ENCODE results near the gene ABCB8. TPM values are rescaled to one million over a fixed set of nuclear protein-coding genes. Genes with fewer than 3 reads are reported as not detected.
A peak's percentile ranks its signal among the peaks of the same experiment; 100 is the strongest.

The ABCB8 gene
- total RNA-seq, 5 donors from 2014 or later (not counting 1 experiment from before 2014, with no cell fraction given) = 72.4 to 83.0 (median 74.8) TPM

DNA sequence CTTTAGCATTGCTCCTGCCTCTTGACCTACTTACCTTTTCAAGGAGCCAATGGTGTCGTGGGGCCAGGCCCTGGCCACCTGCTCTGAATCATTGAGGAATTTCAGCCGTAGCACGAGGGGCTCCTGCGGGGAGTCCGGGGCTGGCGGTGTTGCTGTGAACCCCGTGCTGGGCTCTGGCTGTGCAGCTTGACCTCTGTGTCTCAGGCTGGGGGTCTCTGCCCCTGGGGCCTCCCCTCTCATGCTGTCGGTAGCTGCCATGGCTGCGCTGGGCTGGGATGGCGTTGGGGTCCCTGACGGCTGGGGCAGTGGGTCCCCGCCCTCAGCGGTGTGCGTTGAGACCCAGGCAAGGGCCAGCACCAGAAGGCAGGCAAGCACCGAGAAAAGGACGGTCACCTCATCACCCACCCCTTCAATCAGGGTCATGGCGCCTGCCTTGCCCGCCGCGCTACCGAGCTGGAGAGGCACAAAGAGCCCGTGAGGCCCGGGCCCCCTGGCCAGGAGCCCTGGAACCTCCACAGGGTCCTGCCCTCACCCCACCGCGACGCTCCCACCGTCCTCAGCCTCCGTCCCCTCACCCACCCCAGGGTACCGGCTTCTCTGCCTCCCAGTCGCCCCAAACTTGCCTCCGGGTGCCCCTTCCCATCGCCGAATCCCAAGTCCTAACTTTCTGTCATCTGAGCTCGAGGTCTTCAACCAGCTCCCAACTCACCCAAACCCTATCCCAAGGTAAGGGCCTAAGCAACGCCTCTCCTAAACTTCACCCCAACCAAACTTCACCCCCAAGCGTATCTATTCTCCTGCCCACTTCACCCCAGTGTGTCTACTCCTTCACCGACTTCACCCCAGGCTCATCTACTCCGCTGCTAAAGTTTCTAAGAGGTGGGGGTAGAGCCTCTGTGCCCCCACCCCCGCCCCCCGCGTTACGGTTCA is 54.2 kb downstream of the ABCB8 start:
- Mint-ChIP-seq H3K27ac (peak overlapping the region; percentile 88 to 89), H3K4me3 (peak overlapping the region; percentile 85 to 89 (median 88)), H3K4me1 (peaks cover 38 to 51% (median 43%) of the 10 kb centered on the region in 3 donors), H3K9me3 (no peaks in the 10 kb centered on the region), H3K27me3 (peaks cover 4 to 7% of the 10 kb centered on the region in 2 donors), H3K36me3 (no peaks in the 10 kb centered on the region)
- Histone ChIP-seq H3K36me3 (ENCODE audit: control insufficient read depth in 2 of 2, extremely low read depth in 1 of 2, insufficient read depth in 1 of 2, low read length in 1 of 2) (no peaks in the 10 kb centered on the region), H3K4me1 (ENCODE audit: control insufficient read depth in 1 of 2, extremely low read depth in 1 of 2, insufficient read depth in 2 of 2, low read length in 2 of 2) (peaks cover 17 to 73% of the 10 kb centered on the region in 2 experiments), H3K27me3 (replicated peaks in 1 of 2; ENCODE audit: control insufficient read depth in 2 of 2, extremely low read depth in 1 of 2, insufficient read depth in 2 of 2, low read length in 1 of 2) (peaks cover 0 to 8% of the 10 kb centered on the region in 2 experiments), H3K4me3 (ENCODE audit: control insufficient read depth in 1 of 2, extremely low read depth in 1 of 2, low read length in 1 of 2) (peak overlapping the region; percentile 61 to 79), H3K27ac (ENCODE audit: low read length) (peak overlapping the region; percentile 82), H3K9me3 (no peaks in the 10 kb centered on the region)
- 70% methylated on average over 31 of the region's 42 CpGs for WGBS (ENCODE audit: insufficient coverage)
- DNase-seq = no peak
- ChIA-PET CTCF (interaction anchor here in 1 of 2 donors (1.0 kb wide), 1 partner anchor 54 kb away, joined by 4 read pairs; the partner anchor contains the start of gene ABCB8), POLR2A (no interaction called here)
- no peak for ATAC-seq (replicated peaks in 1 of 4)

DNA sequence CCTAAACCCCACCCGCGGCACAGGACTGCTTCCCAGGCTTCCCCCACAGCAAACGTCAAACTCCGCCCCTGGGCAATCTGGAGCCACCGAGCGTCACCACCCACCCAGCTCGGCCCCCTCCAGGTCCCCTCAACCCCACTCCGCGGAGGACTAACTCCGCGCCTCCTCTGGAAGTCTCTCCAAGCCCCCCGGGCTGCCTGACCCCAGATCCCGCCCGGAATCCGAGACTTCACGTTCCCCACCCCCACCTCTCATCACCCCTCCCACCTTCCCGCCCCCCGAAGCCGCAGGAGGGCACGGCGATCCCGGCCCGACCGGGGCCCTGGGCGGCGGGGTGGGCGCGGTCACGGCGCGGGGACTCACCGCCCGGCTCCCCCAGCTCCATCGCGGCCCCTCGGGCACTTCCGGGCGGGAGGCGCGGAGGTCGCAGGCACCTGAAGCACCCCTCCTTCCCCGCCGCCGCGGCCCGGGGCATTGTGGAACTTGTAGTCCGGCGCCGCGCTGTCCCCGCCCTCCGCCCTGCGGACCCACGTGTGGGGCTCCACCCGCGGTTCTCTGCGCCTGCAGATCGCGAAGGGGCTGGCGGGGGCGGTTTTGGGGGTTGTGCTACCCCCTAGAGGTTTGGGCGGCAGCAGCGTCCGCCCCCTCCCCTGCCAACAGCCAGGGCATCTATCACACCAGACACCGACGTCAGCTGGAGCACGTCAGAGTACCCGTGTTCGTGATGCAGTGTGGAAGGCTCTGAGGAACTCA is 55.0 kb downstream of the ABCB8 start, which contains the start of gene TMUB1:
TMUB1 (minus strand) TSS at position 423 of the 753 bp plus-strand sequence. CDS start 930 bp downstream, outside the sequence.
- under 1% methylated on average over 58 of the region's 69 CpGs for WGBS (ENCODE audit: insufficient coverage)
- Mint-ChIP-seq H3K36me3 (no peaks in the 10 kb centered on the region), H3K4me3 (peak within 1 kb of the TSS; percentile 85 to 89 (median 88)), H3K9me3 (no peaks in the 10 kb centered on the region), H3K27me3 (peaks cover 4 to 7% of the 10 kb centered on the region in 2 donors), H3K27ac (peak within 1 kb of the TSS; percentile 88 to 89), H3K4me1 (peaks cover 39 to 53% (median 44%) of the 10 kb centered on the region in 3 donors)
- DNase-seq (peak; percentile 72 to 93 (median 82)), ATAC-seq (replicated peaks in 1 of 4) (peak; percentile 63 to 71 (median 68))
- POLR2A ChIA-PET = interaction anchor here in 1 of 2 donors (1.7 kb wide), 1 partner anchor 55 kb away, joined by 8 read pairs; the partner anchor contains the start of gene ABCB8
- no peaks in the 10 kb centered on the region for H3K9me3 ChIP-seq
- peak within 1 kb of the TSS; percentile 82 for H3K27ac ChIP-seq (ENCODE audit: low read length)
- no peaks in the 10 kb centered on the region for H3K36me3 ChIP-seq (ENCODE audit: control insufficient read depth in 2 of 2, extremely low read depth in 1 of 2, insufficient read depth in 1 of 2, low read length in 1 of 2)
- H3K4me1 ChIP-seq (ENCODE audit: control insufficient read depth in 1 of 2, extremely low read depth in 1 of 2, insufficient read depth in 2 of 2, low read length in 2 of 2) = peaks cover 21 to 79% of the 10 kb centered on the region in 2 experiments
- CTCF ChIA-PET = interaction anchor here in 1 of 2 donors (1.0 kb wide), 1 partner anchor 55 kb away, joined by 4 read pairs; the partner anchor contains the start of gene ABCB8
- H3K27me3 ChIP-seq (replicated peaks in 1 of 2; ENCODE audit: control insufficient read depth in 2 of 2, extremely low read depth in 1 of 2, insufficient read depth in 2 of 2, low read length in 1 of 2) = peaks cover 0 to 13% of the 10 kb centered on the region in 2 experiments
- H3K4me3 ChIP-seq (ENCODE audit: control insufficient read depth in 1 of 2, extremely low read depth in 1 of 2, low read length in 1 of 2) = peak within 1 kb of the TSS; percentile 61 to 79

DNA sequence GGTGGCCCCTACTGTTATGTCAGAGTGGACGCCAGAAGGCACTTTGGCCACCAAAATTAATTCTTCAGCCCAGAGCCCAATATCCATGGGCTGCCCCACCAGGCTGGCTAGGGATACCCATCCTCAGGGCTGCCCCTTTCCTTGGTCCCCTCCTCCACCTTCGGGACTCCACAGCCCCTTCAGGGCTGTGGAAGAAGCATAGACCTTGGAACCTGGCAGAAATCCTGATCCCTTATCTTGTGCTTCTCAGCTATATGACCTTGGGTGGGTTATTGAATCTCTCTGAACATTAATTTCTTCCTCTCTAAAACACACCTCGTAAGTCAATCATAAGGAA is 55.5 kb downstream of the ABCB8 start:
- H3K4me3 Mint-ChIP-seq = peak overlapping the region; percentile 73 to 89 (median 77)
- Histone ChIP-seq H3K4me1 (ENCODE audit: control insufficient read depth in 1 of 2, extremely low read depth in 1 of 2, insufficient read depth in 2 of 2, low read length in 2 of 2) (peaks cover 24 to 79% of the 10 kb centered on the region in 2 experiments), H3K4me3 (ENCODE audit: control insufficient read depth in 1 of 2, extremely low read depth in 1 of 2, low read length in 1 of 2) (peak overlapping the region; percentile 61 to 79), H3K36me3 (ENCODE audit: control insufficient read depth in 2 of 2, extremely low read depth in 1 of 2, insufficient read depth in 1 of 2, low read length in 1 of 2) (no peaks in the 10 kb centered on the region), H3K27me3 (replicated peaks in 1 of 2; ENCODE audit: control insufficient read depth in 2 of 2, extremely low read depth in 1 of 2, insufficient read depth in 2 of 2, low read length in 1 of 2) (peaks cover 0 to 17% of the 10 kb centered on the region in 2 experiments), H3K9me3 (no peaks in the 10 kb centered on the region), H3K27ac (ENCODE audit: low read length) (peak overlapping the region; percentile 40)
- H3K4me1 Mint-ChIP-seq = peaks cover 40 to 54% (median 46%) of the 10 kb centered on the region in 3 donors
- H3K27ac Mint-ChIP-seq = peak overlapping the region; percentile 32 to 37
- peaks cover 4 to 7% of the 10 kb centered on the region in 2 donors for H3K27me3 Mint-ChIP-seq
- no CpG with 5 or more reads among the region's 3 CpGs for WGBS (ENCODE audit: insufficient coverage)
- ChIA-PET POLR2A (interaction anchor here in 1 of 2 donors (1.7 kb wide), 1 partner anchor 56 kb away, joined by 8 read pairs; the partner anchor contains the start of gene ABCB8), CTCF (no interaction called here)
- no peak for DNase-seq
- no peaks in the 10 kb centered on the region for H3K9me3 Mint-ChIP-seq
- ATAC-seq (replicated peaks in 1 of 4) = peak in 1 of 4 experiments; percentile 4
- H3K36me3 Mint-ChIP-seq = no peaks in the 10 kb centered on the region

- DNase-seq (no peak), ATAC-seq (replicated peaks in 1 of 4) (no peak)
- Mint-ChIP-seq H3K27me3 (peaks cover 4 to 11% of the 10 kb centered on the region in 2 donors), H3K4me3 (peak overlapping the region; percentile 74 to 89 (median 84)), H3K36me3 (no peaks in the 10 kb centered on the region), H3K4me1 (peaks cover 42 to 51% (median 51%) of the 10 kb centered on the region in 3 donors), H3K27ac (peak overlapping the region; percentile 75 to 83), H3K9me3 (no peaks in the 10 kb centered on the region)
- 47% methylated on average over 5 of the region's 5 CpGs for WGBS (ENCODE audit: insufficient coverage)
- Histone ChIP-seq H3K27me3 (replicated peaks in 1 of 2; ENCODE audit: control insufficient read depth in 2 of 2, extremely low read depth in 1 of 2, insufficient read depth in 2 of 2, low read length in 1 of 2) (peaks cover 0 to 22% of the 10 kb centered on the region in 2 experiments), H3K4me3 (ENCODE audit: control insufficient read depth in 1 of 2, extremely low read depth in 1 of 2, low read length in 1 of 2) (peak overlapping the region in 1 of 2 donors; percentile 57), H3K9me3 (no peaks in the 10 kb centered on the region), H3K4me1 (ENCODE audit: control insufficient read depth in 1 of 2, extremely low read depth in 1 of 2, insufficient read depth in 2 of 2, low read length in 2 of 2) (peaks cover 17 to 74% of the 10 kb centered on the region in 2 experiments), H3K36me3 (ENCODE audit: control insufficient read depth in 2 of 2, extremely low read depth in 1 of 2, insufficient read depth in 1 of 2, low read length in 1 of 2) (no peaks in the 10 kb centered on the region), H3K27ac (ENCODE audit: low read length) (no peak overlapping the region)
- CTCF ChIA-PET = interaction anchor here (0.8 to 1.4 kb wide), 3 partner anchors 26 to 57 kb away, joined by 3 to 8 read pairs (median 4); partner anchors contain the start of gene ABCB8 (in 1 of the 2)
- POLR2A ChIA-PET = interaction anchor here (0.5 to 1.7 kb wide), 4 partner anchors 17 to 82 kb away, joined by 3 to 12 read pairs (median 6); partner anchors contain the start of genes ABCB8 (in 1 of the 2) and GBX1 (in 1 of the 2)
These were observed 57.1 kb downstream of the ABCB8 start for GRCh38 chr7:151085329-151085690.

- peaks cover 4 to 11% of the 10 kb centered on the region in 2 donors for H3K27me3 Mint-ChIP-seq
- Histone ChIP-seq H3K27me3 (replicated peaks in 1 of 2; ENCODE audit: control insufficient read depth in 2 of 2, extremely low read depth in 1 of 2, insufficient read depth in 2 of 2, low read length in 1 of 2) (peaks cover 0 to 23% of the 10 kb centered on the region in 2 experiments), H3K9me3 (no peaks in the 10 kb centered on the region), H3K4me1 (ENCODE audit: control insufficient read depth in 1 of 2, extremely low read depth in 1 of 2, insufficient read depth in 2 of 2, low read length in 2 of 2) (peaks cover 17 to 72% of the 10 kb centered on the region in 2 experiments), H3K27ac (ENCODE audit: low read length) (no peak within 1 kb of the TSS), H3K4me3 (ENCODE audit: control insufficient read depth in 1 of 2, extremely low read depth in 1 of 2, low read length in 1 of 2) (peak within 1 kb of the TSS; percentile 66 to 80), H3K36me3 (ENCODE audit: control insufficient read depth in 2 of 2, extremely low read depth in 1 of 2, insufficient read depth in 1 of 2, low read length in 1 of 2) (no peaks in the 10 kb centered on the region)
- 1% methylated on average over 64 of the region's 84 CpGs for WGBS (ENCODE audit: insufficient coverage)
- no peaks in the 10 kb centered on the region for H3K9me3 Mint-ChIP-seq
- ChIA-PET CTCF (interaction anchor here in 1 of 2 donors (1.4 kb wide), 1 partner anchor 58 kb away, joined by 8 read pairs; the partner anchor contains the start of gene ABCB8), POLR2A (no interaction called here)
- H3K4me1 Mint-ChIP-seq = peaks cover 42 to 51% (median 49%) of the 10 kb centered on the region in 3 donors
- peak within 1 kb of the TSS; percentile 75 to 83 for H3K27ac Mint-ChIP-seq
- H3K4me3 Mint-ChIP-seq = peak within 1 kb of the TSS; percentile 83 to 92 (median 89)
- no peaks in the 10 kb centered on the region for H3K36me3 Mint-ChIP-seq
- ATAC-seq (replicated peaks in 1 of 4) = peak; percentile 5 to 17 (median 9)
- peak in 30 of 35 experiments; percentile 7 to 71 (median 44) for DNase-seq
These were observed 57.7 kb downstream of the ABCB8 start, which contains the start of gene AGAP3 for GRCh38 chr7:151085691-151086620. Gene AGAP3, plus strand, starts transcription at chr7:151086475. Its CDS starts 267 bp downstream, at chr7:151086742.
